GM18861 (cell line): Measurements from ENCODE around the gene PHACTR1.
"Not testable (repeated sequence)": the region's sequence is repeated elsewhere in the genome, so short reads cannot be mapped to it uniquely, and the experiment has no call there.

Source experiments
- ATAC-seq: cut with Tn5 transposase; IDR thresholded peaks from one replicate; pipeline ENCODE4 v1.9.1; 2021; ENCODE audit not compliant: unreplicated experiment

Gene PHACTR1

GRCh38 chr6:13133894-13134293 is 417.3 kb downstream of the PHACTR1 start:
- ATAC-seq = not testable (repeated sequence)

- no peak for ATAC-seq
Observed at GRCh38 chr6:13135152-13135551, 418.6 kb downstream of the PHACTR1 start.

GRCh38 chr6:13139119-13139518 is 422.6 kb downstream of the PHACTR1 start:
- no peak for ATAC-seq

GRCh38 chr6:13140980-13141379 is 424.4 kb downstream of the PHACTR1 start:
- no peak for ATAC-seq

GRCh38 chr6:13141387-13141786 is 424.8 kb downstream of the PHACTR1 start:
- no peak for ATAC-seq

GRCh38 chr6:13142611-13143010 is 426.0 kb downstream of the PHACTR1 start:
- ATAC-seq = no peak

GRCh38 chr6:13146442-13146841 is 429.9 kb downstream of the PHACTR1 start:
- no peak for ATAC-seq

- ATAC-seq = no peak
Observed at GRCh38 chr6:13147376-13147775, 430.8 kb downstream of the PHACTR1 start.

- ATAC-seq = no peak
Observed at GRCh38 chr6:13147782-13148181, 431.2 kb downstream of the PHACTR1 start.

GRCh38 chr6:13152764-13153163 is 436.2 kb downstream of the PHACTR1 start:
- ATAC-seq = no peak

GRCh38 chr6:13156381-13156780 is 439.8 kb downstream of the PHACTR1 start:
- no peak for ATAC-seq

- ATAC-seq = no peak
Observed at GRCh38 chr6:13157293-13157692, 440.7 kb downstream of the PHACTR1 start.

- no peak for ATAC-seq
Observed at GRCh38 chr6:13159300-13159699, 442.7 kb downstream of the PHACTR1 start.

GRCh38 chr6:13159822-13160221 is 443.3 kb downstream of the PHACTR1 start:
- ATAC-seq = not testable (repeated sequence)

GRCh38 chr6:13163161-13163944 is 446.8 kb downstream of the PHACTR1 start:
- no peak for ATAC-seq

GRCh38 chr6:13164291-13164690 is 447.7 kb downstream of the PHACTR1 start:
- ATAC-seq = no peak

- ATAC-seq = no peak
Observed at GRCh38 chr6:13165502-13166172, 449.1 kb downstream of the PHACTR1 start.

GRCh38 chr6:13166269-13166668 is 449.7 kb downstream of the PHACTR1 start:
- ATAC-seq = no peak

GRCh38 chr6:13166916-13167315 is 450.3 kb downstream of the PHACTR1 start:
- ATAC-seq = no peak

GRCh38 chr6:13172291-13172690 is 455.7 kb downstream of the PHACTR1 start:
- no peak for ATAC-seq

- ATAC-seq = no peak
Observed at GRCh38 chr6:13175087-13175486, 458.5 kb downstream of the PHACTR1 start.

GRCh38 chr6:13175759-13176158 is 459.2 kb downstream of the PHACTR1 start:
- ATAC-seq = no peak
